Putamen (tissue), 1 donor: ENCODE measurements around the gene TRIM66.

ENCODE experiments used
- DNase-seq: peaks from one replicate; pipeline ENCODE4 v3.0.0-alpha.2; 2016; ENCODE audit warnings: low spot score

Gene TRIM66, protein sequence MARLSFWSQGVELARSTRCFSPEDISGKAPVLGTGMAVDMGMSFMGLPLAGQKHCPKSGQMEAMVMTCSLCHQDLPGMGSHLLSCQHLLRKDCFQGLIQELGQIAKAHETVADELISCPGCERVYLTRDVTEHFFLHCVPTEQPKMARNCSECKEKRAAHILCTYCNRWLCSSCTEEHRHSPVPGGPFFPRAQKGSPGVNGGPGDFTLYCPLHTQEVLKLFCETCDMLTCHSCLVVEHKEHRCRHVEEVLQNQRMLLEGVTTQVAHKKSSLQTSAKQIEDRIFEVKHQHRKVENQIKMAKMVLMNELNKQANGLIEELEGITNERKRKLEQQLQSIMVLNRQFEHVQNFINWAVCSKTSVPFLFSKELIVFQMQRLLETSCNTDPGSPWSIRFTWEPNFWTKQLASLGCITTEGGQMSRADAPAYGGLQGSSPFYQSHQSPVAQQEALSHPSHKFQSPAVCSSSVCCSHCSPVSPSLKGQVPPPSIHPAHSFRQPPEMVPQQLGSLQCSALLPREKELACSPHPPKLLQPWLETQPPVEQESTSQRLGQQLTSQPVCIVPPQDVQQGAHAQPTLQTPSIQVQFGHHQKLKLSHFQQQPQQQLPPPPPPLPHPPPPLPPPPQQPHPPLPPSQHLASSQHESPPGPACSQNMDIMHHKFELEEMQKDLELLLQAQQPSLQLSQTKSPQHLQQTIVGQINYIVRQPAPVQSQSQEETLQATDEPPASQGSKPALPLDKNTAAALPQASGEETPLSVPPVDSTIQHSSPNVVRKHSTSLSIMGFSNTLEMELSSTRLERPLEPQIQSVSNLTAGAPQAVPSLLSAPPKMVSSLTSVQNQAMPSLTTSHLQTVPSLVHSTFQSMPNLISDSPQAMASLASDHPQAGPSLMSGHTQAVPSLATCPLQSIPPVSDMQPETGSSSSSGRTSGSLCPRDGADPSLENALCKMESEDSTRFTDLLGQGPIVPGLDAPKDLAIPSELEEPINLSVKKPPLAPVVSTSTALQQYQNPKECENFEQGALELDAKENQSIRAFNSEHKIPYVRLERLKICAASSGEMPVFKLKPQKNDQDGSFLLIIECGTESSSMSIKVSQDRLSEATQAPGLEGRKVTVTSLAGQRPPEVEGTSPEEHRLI (N-terminal part only)

GRCh38 chr11:8682303-8683114 lies at the start of gene TRIM66, which contains the start of gene RPL27A:
TSS of gene TRIM66 (minus strand) at chr11:8682665. CDS start at chr11:8672274, 10,391 bp downstream.
TSS of gene RPL27A (plus strand) at chr11:8682792. CDS start at chr11:8682814, 22 bp downstream.
- peak; percentile 95 for DNase-seq

DNA sequence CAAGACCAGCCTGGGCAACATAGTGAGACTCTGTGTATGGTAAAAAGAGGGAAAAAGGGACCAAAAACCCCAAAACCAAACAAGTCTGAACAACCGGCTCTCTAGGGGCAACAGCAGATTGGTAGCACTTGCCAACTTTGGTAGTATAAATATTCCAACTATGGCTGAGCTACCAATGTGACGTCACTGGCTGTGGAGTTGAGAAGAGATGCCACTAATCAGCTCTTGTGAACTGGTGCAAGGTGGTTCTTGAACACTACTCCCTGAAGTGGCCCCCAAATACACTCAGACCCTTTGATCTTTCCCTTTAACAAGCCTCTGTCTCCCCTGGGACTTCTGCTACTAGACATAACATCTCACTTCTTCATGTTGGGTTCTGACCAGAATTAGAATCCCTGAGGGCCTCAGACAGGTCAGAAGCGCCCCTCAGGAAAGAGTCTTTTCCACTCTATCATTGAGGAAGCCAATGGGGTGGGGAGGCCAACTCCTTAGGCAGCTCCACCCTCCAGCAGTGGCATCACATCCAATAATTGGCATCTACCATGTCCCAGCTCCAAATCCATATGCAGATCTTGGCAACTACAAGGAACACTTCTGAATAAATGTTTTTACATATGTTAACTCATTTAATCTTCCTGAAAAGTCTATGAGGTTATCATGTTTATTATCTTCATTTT lies 49.3 kb upstream of the TRIM66 start:
- DNase-seq = no peak

GRCh38 chr11:8730697-8731020 lies 48.2 kb upstream of the TRIM66 start:
- no peak for DNase-seq

DNA sequence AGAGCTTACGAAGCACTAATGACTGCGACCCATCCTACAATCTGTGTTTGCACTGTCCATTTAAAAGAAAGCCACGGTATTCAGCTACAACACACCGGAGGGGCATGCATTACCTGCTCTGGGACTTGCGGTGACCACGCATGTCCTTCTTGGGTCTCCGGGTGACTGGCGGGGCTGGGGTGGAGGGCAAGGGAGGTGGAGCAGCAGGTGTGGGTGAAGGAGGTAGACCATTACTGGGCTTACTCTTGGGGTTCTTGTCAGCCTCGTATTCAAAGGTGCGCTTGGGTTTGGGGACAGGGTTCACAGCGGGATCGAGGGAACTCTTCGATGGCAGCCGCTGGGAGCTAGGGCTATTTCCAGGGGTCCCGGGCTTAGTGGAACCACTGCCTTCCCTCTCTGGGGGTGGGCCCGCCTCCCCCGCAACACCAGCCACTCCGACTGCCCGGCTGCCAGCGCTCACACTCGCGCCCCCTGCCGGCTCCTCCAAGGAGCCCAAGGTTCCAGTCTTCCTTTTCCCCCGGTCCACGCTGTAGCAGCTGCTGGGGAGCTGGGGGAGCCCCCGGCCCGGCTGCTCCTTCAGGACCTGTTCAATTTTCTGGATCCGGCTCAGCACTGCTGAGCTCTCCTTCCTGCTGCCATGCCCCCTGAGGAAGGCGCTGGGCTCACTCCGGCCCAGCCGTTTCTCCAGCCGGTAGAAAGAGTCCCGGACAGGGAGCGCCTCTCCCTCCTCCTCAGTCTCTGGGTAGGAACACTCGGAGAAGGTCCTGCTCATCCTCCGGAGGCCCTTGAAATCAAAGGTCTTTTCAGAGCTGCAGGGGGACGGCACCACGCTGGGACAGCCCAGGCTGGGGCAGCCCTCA lies 47.6 kb upstream of the TRIM66 start:
- no peak for DNase-seq

- DNase-seq = no peak
Observed at GRCh38 chr11:8729067-8729466, 46.6 kb upstream of the TRIM66 start.

DNA sequence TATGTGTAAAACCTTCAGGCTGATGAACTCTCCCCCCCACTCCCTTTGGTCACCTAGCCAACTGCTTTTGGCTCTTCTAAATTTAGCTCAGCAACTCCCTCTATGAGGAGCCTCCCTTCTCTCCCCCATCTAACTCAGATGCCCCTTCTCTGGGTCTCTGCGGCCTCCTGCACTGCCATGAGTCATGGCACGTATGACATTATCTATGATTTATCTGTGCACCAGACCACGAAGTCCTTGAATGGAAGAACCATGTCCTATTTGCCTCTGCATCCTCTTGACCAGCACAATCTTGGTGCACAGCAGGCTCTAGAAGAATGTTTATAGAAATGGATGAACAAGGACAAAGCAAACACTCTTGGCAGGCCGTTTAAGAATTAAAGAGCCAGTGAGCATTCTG lies 46.1 kb upstream of the TRIM66 start:
- no peak for DNase-seq

DNA sequence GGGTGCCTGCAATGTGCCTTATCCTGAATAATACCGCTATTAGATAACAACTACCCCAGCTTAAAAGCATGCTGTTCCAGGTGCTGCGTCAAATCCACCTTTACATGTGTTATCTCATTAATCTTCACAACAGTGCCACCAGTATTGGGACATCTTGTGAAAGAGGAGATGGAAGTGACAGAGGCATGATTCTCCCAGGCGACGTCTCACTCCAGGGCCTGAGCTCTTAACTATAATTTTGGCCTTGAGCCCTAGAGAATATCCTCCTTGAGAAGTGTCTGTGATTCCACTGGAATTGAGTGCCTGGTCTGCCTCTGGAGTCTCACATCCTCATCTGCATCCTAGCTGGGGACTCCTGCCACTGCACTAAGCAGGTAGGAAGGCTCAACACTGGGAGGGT lies 43.9 kb upstream of the TRIM66 start:
- DNase-seq = no peak

- no peak for DNase-seq
Observed at GRCh38 chr11:8724682-8725081, 42.2 kb upstream of the TRIM66 start.

DNA sequence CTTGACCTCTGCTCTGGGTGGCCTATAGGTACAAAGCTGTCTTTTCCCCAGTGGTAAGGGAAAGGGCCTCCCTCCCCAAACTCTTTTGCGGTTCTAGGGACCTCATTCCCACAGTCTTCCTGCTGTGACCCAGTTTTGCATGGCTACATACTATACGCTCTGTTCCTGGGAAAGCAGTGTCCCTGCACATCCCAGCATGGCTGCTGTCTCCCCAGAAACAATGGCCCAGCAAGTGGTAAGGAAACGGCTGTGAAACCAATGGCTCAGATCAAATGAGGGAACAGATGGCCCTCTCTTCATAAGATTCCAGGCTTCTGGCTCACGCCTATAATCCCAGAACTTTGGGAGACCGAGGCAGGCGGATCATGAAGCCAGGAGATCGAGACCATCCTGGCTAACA lies 41.2 kb upstream of the TRIM66 start:
- no peak for DNase-seq

- DNase-seq = no peak
Observed at GRCh38 chr11:8722809-8723208, 40.3 kb upstream of the TRIM66 start.

DNA sequence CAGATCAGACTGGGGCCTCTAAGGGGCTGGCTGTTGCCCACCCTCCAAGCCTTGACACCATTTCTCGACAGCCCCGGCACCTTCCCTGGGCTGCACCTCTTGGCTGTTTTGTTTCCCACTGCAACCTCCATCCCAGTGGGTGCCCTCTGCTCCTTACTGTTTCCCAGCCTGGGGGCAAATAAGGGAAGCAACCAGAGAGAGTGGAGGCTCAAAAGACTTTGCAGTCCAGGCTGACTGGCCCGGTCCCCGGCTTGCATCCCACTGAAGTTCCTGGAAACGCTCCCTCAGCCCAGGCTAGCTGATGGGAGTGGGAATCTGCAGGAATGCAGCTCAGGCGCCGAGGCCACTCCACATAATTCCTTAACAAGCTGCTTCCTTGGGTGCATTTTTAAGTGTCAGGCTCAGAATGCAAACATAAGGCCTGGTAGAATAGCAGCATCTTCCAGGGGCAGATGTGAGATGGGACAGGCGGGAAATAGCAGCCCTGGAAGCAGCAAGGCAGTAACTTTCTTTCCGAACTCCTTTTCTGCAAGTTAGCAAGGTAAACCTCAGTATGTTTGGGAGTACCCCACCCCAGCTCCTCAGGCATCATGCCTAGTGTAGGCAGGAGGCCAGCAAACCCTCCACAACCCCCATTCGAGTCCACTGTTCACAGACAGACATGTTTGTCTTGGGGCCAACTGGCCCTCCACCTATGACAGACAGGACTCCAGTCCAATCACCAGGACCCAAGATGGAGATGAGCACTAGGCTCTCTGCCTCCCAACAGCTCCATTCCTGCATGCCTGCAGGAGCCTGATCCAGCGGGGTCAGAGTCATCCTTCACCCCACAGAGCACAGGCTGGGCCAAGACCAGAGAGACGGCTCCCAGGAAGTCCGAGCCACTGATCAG lies 39.4 kb upstream of the TRIM66 start:
- no peak for DNase-seq

DNA sequence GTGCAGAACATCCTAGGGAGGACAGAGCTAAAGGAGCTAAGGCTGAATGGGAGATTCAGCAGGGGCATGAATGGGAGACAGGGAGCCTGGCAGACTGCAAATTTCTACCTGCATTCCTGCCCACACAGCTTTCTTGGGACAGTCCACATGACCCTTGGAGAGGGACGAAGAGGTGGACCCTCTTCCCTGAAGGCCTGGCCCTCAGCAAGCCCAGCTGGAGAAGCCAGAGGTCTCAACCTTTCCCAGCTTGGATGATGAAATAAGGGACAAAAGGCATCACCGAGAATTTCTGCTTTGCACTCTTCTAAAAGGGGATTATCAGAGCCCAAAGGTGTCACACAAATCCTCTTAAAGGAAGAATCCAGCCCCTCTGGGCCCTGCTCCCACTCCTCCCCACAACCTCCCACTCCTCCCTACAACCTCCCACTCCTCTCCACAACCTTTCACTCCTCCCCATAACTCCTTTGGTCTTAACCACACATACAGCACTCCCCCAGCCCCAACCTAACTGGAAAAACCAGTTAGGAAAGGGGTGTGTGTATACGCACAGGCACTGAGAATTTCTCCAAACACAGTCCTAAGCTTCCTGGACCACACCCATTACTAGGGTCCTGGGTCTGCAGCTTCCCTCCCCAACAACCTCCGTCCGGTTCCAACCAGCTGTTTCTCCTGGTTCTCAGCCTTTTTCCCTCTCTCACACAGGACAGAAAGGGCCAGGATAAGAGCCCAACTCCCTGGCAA lies 38.6 kb upstream of the TRIM66 start:
- no peak for DNase-seq

GRCh38 chr11:8720352-8720751 lies 37.9 kb upstream of the TRIM66 start:
- no peak for DNase-seq

DNA sequence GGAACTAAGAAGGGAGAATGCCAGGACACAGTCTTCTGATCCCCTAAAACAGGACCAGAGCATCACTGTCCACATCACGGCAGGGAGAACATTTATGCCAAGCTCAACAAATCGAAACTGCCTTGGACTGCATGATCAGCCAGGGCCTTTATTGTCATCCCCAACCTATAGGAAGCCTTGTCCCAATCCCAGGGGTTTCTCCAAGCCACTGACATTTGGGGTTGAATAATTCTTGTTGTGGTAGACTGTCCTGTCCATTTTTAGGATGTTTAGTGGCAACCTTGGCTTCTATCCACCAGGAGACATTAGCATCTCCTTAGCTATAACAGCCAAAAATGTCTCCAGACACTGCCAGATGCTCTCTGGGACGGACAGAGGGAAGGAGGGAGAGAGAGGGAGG lies 37.3 kb upstream of the TRIM66 start:
- no peak for DNase-seq

- peak; percentile 24 for DNase-seq
Observed at GRCh38 chr11:8719211-8719649, 36.8 kb upstream of the TRIM66 start.

DNA sequence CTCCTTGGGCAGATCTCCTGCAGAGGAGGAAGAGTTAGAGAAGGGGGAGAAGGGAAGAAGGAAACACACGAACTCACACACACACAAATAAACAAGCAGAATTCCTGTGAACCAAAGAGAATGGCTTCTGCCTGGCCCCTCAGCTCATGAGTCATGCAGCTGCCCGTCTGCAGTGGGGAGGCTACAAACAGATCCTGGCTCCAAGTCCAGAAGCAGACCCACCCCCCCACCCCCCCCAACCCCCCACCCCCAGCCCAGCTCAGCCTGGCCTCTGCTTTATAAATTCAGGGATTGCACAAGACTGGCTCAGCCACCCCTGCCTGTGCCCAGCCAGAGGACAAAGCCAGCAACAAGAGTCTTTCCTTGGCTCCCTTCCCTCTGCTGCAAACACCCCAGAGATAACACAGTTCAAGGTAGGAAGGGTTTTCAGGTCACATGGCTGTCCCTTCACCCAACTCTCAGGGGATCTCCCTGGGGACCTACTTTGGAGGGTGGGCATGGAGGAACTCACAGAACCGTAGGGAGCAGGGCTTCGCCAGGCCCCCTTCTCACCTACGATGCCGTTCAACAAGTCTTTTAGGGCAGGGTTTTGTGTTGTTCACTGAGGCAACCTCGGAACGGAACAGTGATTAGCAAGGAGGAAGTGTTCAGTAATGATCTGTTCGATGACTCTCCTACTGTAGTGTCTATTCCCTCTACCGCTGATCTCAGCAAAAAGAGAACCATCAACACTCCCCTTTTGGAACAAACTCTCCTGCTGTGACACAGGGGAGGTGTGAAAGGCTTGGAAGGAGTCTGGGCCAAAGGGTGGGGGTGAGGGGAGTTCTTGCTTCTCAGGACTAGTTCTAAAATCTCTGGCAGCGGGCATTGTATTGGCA lies 35.6 kb upstream of the TRIM66 start:
- DNase-seq = no peak

DNA sequence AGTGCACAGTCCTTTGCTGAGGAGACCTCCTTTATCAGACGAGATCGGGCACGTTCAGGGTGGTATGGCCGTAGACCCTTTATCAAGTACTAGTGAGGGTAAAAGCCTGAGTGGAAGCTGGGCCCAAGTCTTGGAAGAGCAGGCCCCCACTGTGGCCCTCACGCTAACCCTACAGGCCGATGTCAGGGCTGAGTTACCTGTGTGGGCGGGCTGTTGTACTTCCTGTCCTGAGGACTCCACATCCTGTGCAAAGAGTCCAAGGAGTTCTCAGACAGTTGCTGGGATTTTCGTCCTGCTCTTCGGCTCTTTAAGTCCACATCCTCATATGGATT lies 35.0 kb upstream of the TRIM66 start:
- no peak for DNase-seq

DNA sequence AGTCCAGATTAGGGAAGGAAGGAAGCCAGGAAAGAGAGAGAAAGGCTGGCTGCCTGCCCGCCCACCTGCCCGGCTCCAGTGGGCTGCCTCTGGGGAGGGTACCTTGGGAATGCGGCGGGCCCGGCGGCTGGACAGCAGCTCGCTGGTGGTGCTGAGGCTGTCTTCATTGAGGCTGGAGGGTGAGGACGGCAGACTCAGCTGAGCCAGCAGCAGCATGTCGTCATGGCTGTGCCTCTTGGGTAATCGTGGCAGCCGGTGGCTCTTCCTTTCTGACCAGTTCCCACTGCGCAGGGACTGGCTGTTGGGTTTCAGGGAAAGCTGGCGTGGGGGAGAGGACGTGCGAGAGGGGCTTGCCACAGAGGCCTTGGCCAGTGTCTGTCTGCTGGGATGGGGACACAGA lies 33.0 kb upstream of the TRIM66 start:
- DNase-seq = no peak
